Measurements from ENCODE around the gene DEK. TPM values are rescaled to one million over a fixed set of nuclear protein-coding genes. Genes with fewer than 3 reads are reported as not detected.
A peak's percentile ranks its signal among the peaks of the same experiment; 100 is the strongest.

Gene DEK
- total RNA-seq, 1 experiment from 2014 or later = 108 TPM

GRCh38 chr6:18269253-18269652 is 4.9 kb upstream of the DEK start:
- Histone ChIP-seq H3K4me1 (ENCODE audit: control insufficient read depth in 1 of 2, insufficient read depth in 2 of 2, low read length in 2 of 2) (peaks cover 8 to 20% of the 10 kb centered on the region in 2 experiments; a peak in 3 of 4 replicates), H3K4me3 (replicated peaks in 1 of 2; ENCODE audit: low read depth in 1 of 2, low read length in 2 of 2) (no peak overlapping the region), H3K9me3 (ENCODE audit: control insufficient read depth in 1 of 2, insufficient read depth in 1 of 2, low read depth in 1 of 2, low read length in 2 of 2) (no peaks in the 10 kb centered on the region), H4K20me1 (ENCODE audit: insufficient read depth) (no peaks in the 10 kb centered on the region), H3K9me2 (ENCODE audit: insufficient read depth) (no peaks in the 10 kb centered on the region; the same call in 1 of the 2 replicates), H3K4me2 (ENCODE audit: low read length) (peak overlapping the region; percentile 17; the same call in 1 of the 2 replicates), H3K27me3 (ENCODE audit: insufficient read depth, low read length) (no peaks in the 10 kb centered on the region), H3K36me3 (ENCODE audit: control insufficient read depth in 1 of 2, insufficient read depth in 2 of 2, low read length in 2 of 2) (no peaks in the 10 kb centered on the region), H3K9ac (ENCODE audit: low read length) (no peak overlapping the region), H3K27ac (ENCODE audit: low read depth, low read length) (no peak overlapping the region), H3K79me2 (ENCODE audit: insufficient read depth, low read length) (no peaks in the 10 kb centered on the region), H2AFZ (ENCODE audit: low read depth, low read length, poor library complexity, severe bottlenecking) (no peak overlapping the region)
- no peak for ATAC-seq
- no peak for TF ChIP-seq YY1 (IDR thresholded peaks at IDR 0.05; ENCODE audit: extremely low read depth, insufficient replicate concordance, low read depth, low read length)
- TF ChIP-seq TCF7L2 (IDR thresholded peaks at IDR 0.05; ENCODE audit: borderline replicate concordance, extremely low read depth, insufficient read depth, insufficient read length) = no peak
- TF ChIP-seq POLR2A (IDR thresholded peaks at IDR 0.05; ENCODE audit: borderline replicate concordance, extremely low read depth, insufficient read depth, insufficient read length) = no peak
- no peak for TF ChIP-seq EGR1 (IDR thresholded peaks at IDR 0.05; ENCODE audit: low read depth)
- TF ChIP-seq SIN3A (IDR thresholded peaks at IDR 0.05; ENCODE audit: low read depth) = no peak
- TF ChIP-seq CEBPB (IDR thresholded peaks at IDR 0.05; ENCODE audit: low read depth) = no peak
- no peak for TF ChIP-seq ZFX (IDR thresholded peaks at IDR 0.05)
- TF ChIP-seq EZH2phosphoT487 (IDR thresholded peaks at IDR 0.05; ENCODE audit: borderline replicate concordance) = no peak
- no peak for TF ChIP-seq ATF3 (IDR thresholded peaks at IDR 0.05)
- TF ChIP-seq RAD21 (IDR thresholded peaks at IDR 0.05; ENCODE audit: low read depth) = no peak
- TF ChIP-seq ZNF274 (IDR thresholded peaks at IDR 0.05; ENCODE audit: low read depth, low read length) = no peak
- no peak for TF ChIP-seq CBX3 (IDR thresholded peaks at IDR 0.05; ENCODE audit: low read depth)
- no peak for TF ChIP-seq ELF1 (IDR thresholded peaks at IDR 0.05; ENCODE audit: borderline replicate concordance, low read depth)
- intact Hi-C loops (cut with micrococcal nuclease) = no loop called here
- BruUV-seq (replicated peaks) = no TSS peak
- CTCF ChIA-PET = no interaction called here
- RAD21 ChIA-PET (ENCODE audit: low non-redundant PET in 1 of 2, low total read pairs in 2 of 2, uncharacterized antibody in 2 of 2, unreplicated experiment in 2 of 2) = no interaction called here
- no peak for DNase-seq (ENCODE audit: low read depth, low spot score)
- POLR2A ChIA-PET = no interaction called here

GRCh38 chr6:18268066-18268465 is 3.7 kb upstream of the DEK start:
- no peak overlapping the region for H3K4me3 ChIP-seq (replicated peaks in 1 of 2; ENCODE audit: low read depth in 1 of 2, low read length in 2 of 2)
- DNase-seq (ENCODE audit: low read depth, low spot score) (no peak), ATAC-seq (no peak)
- no peaks in the 10 kb centered on the region; a peak in 1 of 4 replicates for H3K36me3 ChIP-seq (ENCODE audit: control insufficient read depth in 1 of 2, insufficient read depth in 2 of 2, low read length in 2 of 2)
- no peak overlapping the region for H3K9ac ChIP-seq (ENCODE audit: low read length)
- intact Hi-C loops (cut with micrococcal nuclease) = no loop called here
- POLR2A ChIA-PET = no interaction called here
- H3K4me1 ChIP-seq (ENCODE audit: control insufficient read depth in 1 of 2, insufficient read depth in 2 of 2, low read length in 2 of 2) = peaks cover 8 to 21% of the 10 kb centered on the region in 2 experiments; a peak in 3 of 4 replicates
- no peaks in the 10 kb centered on the region; the same call in 1 of the 2 replicates for H3K9me2 ChIP-seq (ENCODE audit: insufficient read depth)
- CTCF ChIA-PET = no interaction called here
- H3K27ac ChIP-seq (ENCODE audit: low read depth, low read length) = no peak overlapping the region
- H3K4me2 ChIP-seq (ENCODE audit: low read length) = no peak overlapping the region
- H3K27me3 ChIP-seq (ENCODE audit: insufficient read depth, low read length) = no peaks in the 10 kb centered on the region
- RAD21 ChIA-PET (ENCODE audit: low non-redundant PET in 1 of 2, low total read pairs in 2 of 2, uncharacterized antibody in 2 of 2, unreplicated experiment in 2 of 2) = no interaction called here
- peaks cover 10% of the 10 kb centered on the region for H3K79me2 ChIP-seq (ENCODE audit: insufficient read depth, low read length)
- no peaks in the 10 kb centered on the region for H3K9me3 ChIP-seq (ENCODE audit: control insufficient read depth in 1 of 2, insufficient read depth in 1 of 2, low read depth in 1 of 2, low read length in 2 of 2)
- no TSS peak for BruUV-seq (replicated peaks)
- no peaks in the 10 kb centered on the region for H4K20me1 ChIP-seq (ENCODE audit: insufficient read depth)
- no peak overlapping the region for H2AFZ ChIP-seq (ENCODE audit: low read depth, low read length, poor library complexity, severe bottlenecking)
- TF ChIP-seq JUND (IDR thresholded peaks at IDR 0.05) (no peak), EZH2 (IDR thresholded peaks at IDR 0.05) (no peak), RAD21 (IDR thresholded peaks at IDR 0.05; ENCODE audit: low read depth) (no peak), TCF7L2 (IDR thresholded peaks at IDR 0.05; ENCODE audit: borderline replicate concordance, extremely low read depth, insufficient read depth, insufficient read length) (no peak), ATF3 (IDR thresholded peaks at IDR 0.05) (no peak), REST (IDR thresholded peaks at IDR 0.05; ENCODE audit: low read depth) (no peak), POLR2AphosphoS5 (IDR thresholded peaks at IDR 0.05; ENCODE audit: low read depth, low read length) (no peak)

Data from HCT116 (cell line).